Spleen (tissue), 7 donors: Measurements from ENCODE around the gene CEP112.

ENCODE experiments used
- CTCF ChIP-seq, 11 experiments: fragments of 200-600 bp in 7 of 11; fragments of 450-650 bp in 4 of 11; sonication (generic) in 4 of 11; IDR thresholded peaks in 8 of 11; conservative IDR thresholded peaks in 3 of 11; 1 replicate in 7 of 11; 2 replicates in 4 of 11; pipeline versions ENCODE4 v1.4.0 to v1.8.0; 2016 to 2021; ENCODE audit warnings: antibody characterized with exemption in 11 of 11, inconsistent platforms in 4 of 11, mild to moderate bottlenecking in 1 of 11
- POLR2A ChIP-seq, 3 donors: fragments of 450-650 bp; IDR thresholded peaks; one replicate each; pipeline ENCODE4 v1.5.1; 2017; ENCODE audit warnings: antibody characterized with exemption in 3 of 3, mild to moderate bottlenecking in 1 of 3
- donor health status: DM: no; HTN: no; CAD: no; lungs with moderate emphysema.
- donor health status: DM: no; HTN: no; CAD: no.
- donor health status: DM: no; HTN: no; CAD: no.

- TF ChIP-seq CTCF (IDR thresholded peaks at IDR 0.05 in 8 of 11, conservative IDR thresholded peaks at IDR 0.05 in 3 of 11) (no peak), POLR2A (IDR thresholded peaks at IDR 0.05) (no peak)
These were observed 558.6 kb downstream of the CEP112 start for GRCh38 chr17:65633146-65633881.
